GM23338 (cell line): ENCODE results near the gene STOM. TPM values are rescaled to one million over a fixed set of nuclear protein-coding genes. Genes with fewer than 3 reads are reported as not detected.

ENCODE experiments used
- ATAC-seq: fragments of 200-7000 bp; cut with Tn5 transposase; 3 replicates; pipeline ENCODE4 v1.9.1; 2020
- DNase-seq: peaks from one replicate; pipeline ENCODE4 v3.0.0-alpha.2; 2015; ENCODE audit warnings: low spot score
- H2AFZ ChIP-seq: fragments of 200-600 bp; sonication (generic); 2 replicates; pipeline ENCODE4 v1.8.0; 2016; ENCODE audit warnings: antibody characterized with exemption, mild to moderate bottlenecking, moderate library complexity
- H3F3A ChIP-seq: fragments of 200-600 bp; sonication (generic); replicated peaks from 2 replicates; pipeline ENCODE4 v1.8.0; 2017; ENCODE audit warnings: antibody characterized with exemption, mixed run types, low read depth
- H3K27ac ChIP-seq: fragments of 200-600 bp; sonication (generic); 2 replicates; pipeline ENCODE4 v1.6.1; 2016; ENCODE audit warnings: low read depth
- H3K27me3 ChIP-seq: fragments of 200-600 bp; sonication (generic); 2 replicates; pipeline ENCODE4 v1.8.0; 2016; ENCODE audit warnings: mild to moderate bottlenecking, mixed run types, moderate library complexity; ENCODE audit not compliant: insufficient read depth
- H3K36me3 ChIP-seq: fragments of 200-600 bp; sonication (generic); 2 replicates; pipeline ENCODE4 v1.8.0; 2016; ENCODE audit warnings: mild to moderate bottlenecking; ENCODE audit not compliant: insufficient read depth
- H3K4me1 ChIP-seq: fragments of 200-600 bp; sonication (generic); 2 replicates; pipeline ENCODE4 v1.8.0; 2016; ENCODE audit warnings: mild to moderate bottlenecking, moderate library complexity; ENCODE audit not compliant: insufficient read depth
- H3K4me2 ChIP-seq: fragments of 200-600 bp; sonication (generic); 2 replicates; pipeline ENCODE4 v1.7.1; 2017; ENCODE audit warnings: mixed run types
- H3K4me3 ChIP-seq: fragments of 200-600 bp; sonication (generic); 2 replicates; pipeline ENCODE4 v1.6.1; 2016; ENCODE audit warnings: mixed run types
- H3K79me2 ChIP-seq: fragments of 200-600 bp; sonication (generic); replicated peaks from 2 replicates; pipeline ENCODE4 v1.8.0; 2017; ENCODE audit warnings: mild to moderate bottlenecking; ENCODE audit not compliant: insufficient read depth
- H3K9me2 ChIP-seq: fragments of 200-600 bp; sonication (generic); 2 replicates; pipeline ENCODE4 v1.8.0; 2017; ENCODE audit not compliant: insufficient read depth
- H4K20me1 ChIP-seq: fragments of 200-600 bp; sonication (generic); replicated peaks from 2 replicates; pipeline ENCODE4 v1.8.0; 2017; ENCODE audit warnings: mild to moderate bottlenecking; ENCODE audit not compliant: insufficient read depth
- H3K27ac Mint-ChIP-seq: 2 replicates; pipeline ENCODE4 v1.8.0; 2020; ENCODE audit warnings: inconsistent platforms, mild to moderate bottlenecking, moderate library complexity, mixed read lengths
- H3K27me3 Mint-ChIP-seq: 3 replicates; pipeline ENCODE4 v1.8.0; 2022; ENCODE audit warnings: low read depth, mild to moderate bottlenecking, moderate library complexity, mixed read lengths, inconsistent platforms; ENCODE audit not compliant: insufficient read depth, poor library complexity
- H3K36me3 Mint-ChIP-seq: 3 replicates; pipeline ENCODE4 v1.8.0; 2021; ENCODE audit warnings: low read depth, mild to moderate bottlenecking, inconsistent platforms, moderate library complexity, mixed read lengths
- H3K4me1 Mint-ChIP-seq: 3 replicates; pipeline ENCODE4 v1.8.0; 2020; ENCODE audit warnings: mild to moderate bottlenecking, inconsistent platforms, mixed read lengths
- H3K4me3 Mint-ChIP-seq: 3 replicates; pipeline ENCODE4 v1.8.0; 2021; ENCODE audit warnings: moderate library complexity, mild to moderate bottlenecking, inconsistent platforms, mixed read lengths
- H3K9me3 Mint-ChIP-seq: 3 replicates; pipeline ENCODE4 v1.8.0; 2020; ENCODE audit warnings: moderate library complexity, mild to moderate bottlenecking, inconsistent platforms, mixed read lengths
- CREB1 ChIP-seq: fragments of 250-450 bp; sonication (Bioruptor Pico); IDR thresholded peaks from 2 replicates; pipeline ENCODE4 v1.5.0; 2020; ENCODE audit warnings: low read depth, mild to moderate bottlenecking, moderate library complexity
- EZH2 ChIP-seq: fragments of 200-600 bp; sonication (generic); IDR thresholded peaks from one replicate; pipeline ENCODE4 v1.8.0; 2017; ENCODE audit warnings: antibody characterized with exemption, mild to moderate bottlenecking, low read depth; ENCODE audit not compliant: unreplicated experiment
- EZH2phosphoT487 ChIP-seq: fragments of 200-600 bp; sonication (generic); IDR thresholded peaks from one replicate; pipeline ENCODE4 v1.8.1; 2018; ENCODE audit warnings: antibody characterized with exemption; ENCODE audit not compliant: unreplicated experiment
- JUNB ChIP-seq: IDR thresholded peaks from one replicate; pipeline ENCODE4 v1.6.1; 2016; ENCODE audit warnings: antibody characterized with exemption; ENCODE audit not compliant: unreplicated experiment
- NANOG ChIP-seq: IDR thresholded peaks from 2 replicates; pipeline ENCODE4 v1.6.1; 2016; ENCODE audit warnings: antibody characterized with exemption, borderline replicate concordance
- POLR2AphosphoS5 ChIP-seq: IDR thresholded peaks from 2 replicates; pipeline ENCODE4 v1.6.1; 2016; ENCODE audit warnings: antibody characterized with exemption, low read depth
- STAT1 ChIP-seq: IDR thresholded peaks from one replicate; pipeline ENCODE4 v1.6.1; 2016; ENCODE audit warnings: antibody characterized with exemption; ENCODE audit not compliant: unreplicated experiment
- ZNF114 ChIP-seq: fragments of 250-450 bp; sonication (Bioruptor Pico); IDR thresholded peaks from 2 replicates; pipeline ENCODE4 v1.5.0; 2020; ENCODE audit warnings: mild to moderate bottlenecking, moderate library complexity
- ZNF331 ChIP-seq: fragments of 250-450 bp; sonication (Bioruptor Pico); IDR thresholded peaks from 2 replicates; pipeline ENCODE4 v1.5.0; 2020; ENCODE audit warnings: low read depth, mild to moderate bottlenecking, moderate library complexity
- polyA plus RNA-seq: library from polyadenylated mRNA; unstranded; fragments of >200 nt; fragmentation: Nextera tagmentation; extraction: Ambion mirVana; gene quantifications from 2 replicates; pipeline ENCODE4 v1.2.1, GENCODE V29; 2016
- total RNA-seq: library from RNA; depleted of rRNA; stranded (reverse); fragments of >200 nt; shearing (Covaris generic); gene quantifications from 2 replicates; pipeline ENCODE4 v1.2.3, GENCODE V29; 2014
- TF ChIP-seq, protein P1 (sequence below): IDR thresholded peaks from 2 replicates; pipeline ENCODE4 v1.6.1; 2016; ENCODE audit warnings: antibody characterized with exemption
- TF ChIP-seq, protein P2 (sequence below), 2 experiments: fragments of 200-600 bp in 1 of 2; sonication (generic) in 1 of 2; conservative IDR thresholded peaks; 2 replicates each; pipeline versions ENCODE4 v1.5.1 to v1.6.1; 2016 to 2017; ENCODE audit warnings: antibody characterized with exemption in 2 of 2, low read depth in 2 of 2, mild to moderate bottlenecking in 2 of 2, moderate library complexity in 1 of 2
- TF ChIP-seq, protein P3 (sequence below): fragments of 250-450 bp; sonication (Bioruptor Pico); IDR thresholded peaks from 2 replicates; pipeline ENCODE4 v1.5.0; 2020; ENCODE audit warnings: mild to moderate bottlenecking, moderate library complexity
- TF ChIP-seq, protein P4 (sequence below): IDR thresholded peaks from one replicate; pipeline ENCODE4 v1.6.1; 2018; ENCODE audit warnings: antibody characterized with exemption; ENCODE audit not compliant: unreplicated experiment

Gene STOM
- total and polyA plus RNA-seq, 2 experiments from 2014 or later = 29.4 to 51.1 TPM

DNA sequence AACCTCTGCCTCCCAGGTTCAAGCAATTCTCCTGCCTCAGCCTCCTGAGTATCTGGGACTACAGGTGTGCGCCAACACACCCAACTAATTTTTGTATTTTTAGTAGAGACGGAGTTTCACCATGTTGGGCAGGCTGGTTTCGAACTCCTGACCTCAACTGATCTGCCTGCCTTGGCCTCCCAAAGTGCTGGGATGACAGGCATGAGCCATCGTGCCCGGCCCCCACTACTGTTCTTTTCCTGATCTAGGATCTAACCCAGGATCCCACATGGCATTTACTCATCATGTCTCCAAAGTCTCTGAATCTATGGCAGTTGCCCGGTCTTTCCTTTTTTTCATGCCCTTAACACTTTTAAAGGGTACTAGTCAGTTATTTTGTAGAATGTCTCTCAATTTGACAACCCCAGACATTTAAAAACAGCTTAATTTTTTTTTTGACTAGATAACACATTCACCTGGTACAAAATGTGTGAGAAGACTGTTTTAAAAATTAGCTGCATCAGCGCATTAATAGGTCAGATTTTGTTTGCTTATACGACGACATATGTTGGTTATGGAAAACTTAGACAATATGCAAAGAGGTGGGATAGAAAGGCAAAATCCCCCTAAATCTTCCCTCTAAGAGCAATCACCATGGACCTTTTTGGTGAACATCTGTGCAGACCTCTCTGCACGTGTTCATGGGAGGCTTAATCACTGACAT, 46.5 kb downstream of the STOM start:
- TF ChIP-seq, protein P1, sequence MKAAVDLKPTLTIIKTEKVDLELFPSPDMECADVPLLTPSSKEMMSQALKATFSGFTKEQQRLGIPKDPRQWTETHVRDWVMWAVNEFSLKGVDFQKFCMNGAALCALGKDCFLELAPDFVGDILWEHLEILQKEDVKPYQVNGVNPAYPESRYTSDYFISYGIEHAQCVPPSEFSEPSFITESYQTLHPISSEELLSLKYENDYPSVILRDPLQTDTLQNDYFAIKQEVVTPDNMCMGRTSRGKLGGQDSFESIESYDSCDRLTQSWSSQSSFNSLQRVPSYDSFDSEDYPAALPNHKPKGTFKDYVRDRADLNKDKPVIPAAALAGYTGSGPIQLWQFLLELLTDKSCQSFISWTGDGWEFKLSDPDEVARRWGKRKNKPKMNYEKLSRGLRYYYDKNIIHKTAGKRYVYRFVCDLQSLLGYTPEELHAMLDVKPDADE = no peak
- TF ChIP-seq NANOG = no peak
- TF ChIP-seq JUNB = no peak
- no peak for TF ChIP-seq EZH2phosphoT487
- TF ChIP-seq EZH2 = no peak
- no peak for TF ChIP-seq CREB1 (CRISPR knock-in tag)
- no peak for TF ChIP-seq POLR2AphosphoS5
- TF ChIP-seq ZNF331 (CRISPR knock-in tag) = no peak
- TF ChIP-seq, protein P2, sequence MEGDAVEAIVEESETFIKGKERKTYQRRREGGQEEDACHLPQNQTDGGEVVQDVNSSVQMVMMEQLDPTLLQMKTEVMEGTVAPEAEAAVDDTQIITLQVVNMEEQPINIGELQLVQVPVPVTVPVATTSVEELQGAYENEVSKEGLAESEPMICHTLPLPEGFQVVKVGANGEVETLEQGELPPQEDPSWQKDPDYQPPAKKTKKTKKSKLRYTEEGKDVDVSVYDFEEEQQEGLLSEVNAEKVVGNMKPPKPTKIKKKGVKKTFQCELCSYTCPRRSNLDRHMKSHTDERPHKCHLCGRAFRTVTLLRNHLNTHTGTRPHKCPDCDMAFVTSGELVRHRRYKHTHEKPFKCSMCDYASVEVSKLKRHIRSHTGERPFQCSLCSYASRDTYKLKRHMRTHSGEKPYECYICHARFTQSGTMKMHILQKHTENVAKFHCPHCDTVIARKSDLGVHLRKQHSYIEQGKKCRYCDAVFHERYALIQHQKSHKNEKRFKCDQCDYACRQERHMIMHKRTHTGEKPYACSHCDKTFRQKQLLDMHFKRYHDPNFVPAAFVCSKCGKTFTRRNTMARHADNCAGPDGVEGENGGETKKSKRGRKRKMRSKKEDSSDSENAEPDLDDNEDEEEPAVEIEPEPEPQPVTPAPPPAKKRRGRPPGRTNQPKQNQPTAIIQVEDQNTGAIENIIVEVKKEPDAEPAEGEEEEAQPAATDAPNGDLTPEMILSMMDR (conservative IDR thresholded peaks at IDR 0.05; ENCODE audit: low read depth in 2 of 2) = no peak
- TF ChIP-seq, protein P3, sequence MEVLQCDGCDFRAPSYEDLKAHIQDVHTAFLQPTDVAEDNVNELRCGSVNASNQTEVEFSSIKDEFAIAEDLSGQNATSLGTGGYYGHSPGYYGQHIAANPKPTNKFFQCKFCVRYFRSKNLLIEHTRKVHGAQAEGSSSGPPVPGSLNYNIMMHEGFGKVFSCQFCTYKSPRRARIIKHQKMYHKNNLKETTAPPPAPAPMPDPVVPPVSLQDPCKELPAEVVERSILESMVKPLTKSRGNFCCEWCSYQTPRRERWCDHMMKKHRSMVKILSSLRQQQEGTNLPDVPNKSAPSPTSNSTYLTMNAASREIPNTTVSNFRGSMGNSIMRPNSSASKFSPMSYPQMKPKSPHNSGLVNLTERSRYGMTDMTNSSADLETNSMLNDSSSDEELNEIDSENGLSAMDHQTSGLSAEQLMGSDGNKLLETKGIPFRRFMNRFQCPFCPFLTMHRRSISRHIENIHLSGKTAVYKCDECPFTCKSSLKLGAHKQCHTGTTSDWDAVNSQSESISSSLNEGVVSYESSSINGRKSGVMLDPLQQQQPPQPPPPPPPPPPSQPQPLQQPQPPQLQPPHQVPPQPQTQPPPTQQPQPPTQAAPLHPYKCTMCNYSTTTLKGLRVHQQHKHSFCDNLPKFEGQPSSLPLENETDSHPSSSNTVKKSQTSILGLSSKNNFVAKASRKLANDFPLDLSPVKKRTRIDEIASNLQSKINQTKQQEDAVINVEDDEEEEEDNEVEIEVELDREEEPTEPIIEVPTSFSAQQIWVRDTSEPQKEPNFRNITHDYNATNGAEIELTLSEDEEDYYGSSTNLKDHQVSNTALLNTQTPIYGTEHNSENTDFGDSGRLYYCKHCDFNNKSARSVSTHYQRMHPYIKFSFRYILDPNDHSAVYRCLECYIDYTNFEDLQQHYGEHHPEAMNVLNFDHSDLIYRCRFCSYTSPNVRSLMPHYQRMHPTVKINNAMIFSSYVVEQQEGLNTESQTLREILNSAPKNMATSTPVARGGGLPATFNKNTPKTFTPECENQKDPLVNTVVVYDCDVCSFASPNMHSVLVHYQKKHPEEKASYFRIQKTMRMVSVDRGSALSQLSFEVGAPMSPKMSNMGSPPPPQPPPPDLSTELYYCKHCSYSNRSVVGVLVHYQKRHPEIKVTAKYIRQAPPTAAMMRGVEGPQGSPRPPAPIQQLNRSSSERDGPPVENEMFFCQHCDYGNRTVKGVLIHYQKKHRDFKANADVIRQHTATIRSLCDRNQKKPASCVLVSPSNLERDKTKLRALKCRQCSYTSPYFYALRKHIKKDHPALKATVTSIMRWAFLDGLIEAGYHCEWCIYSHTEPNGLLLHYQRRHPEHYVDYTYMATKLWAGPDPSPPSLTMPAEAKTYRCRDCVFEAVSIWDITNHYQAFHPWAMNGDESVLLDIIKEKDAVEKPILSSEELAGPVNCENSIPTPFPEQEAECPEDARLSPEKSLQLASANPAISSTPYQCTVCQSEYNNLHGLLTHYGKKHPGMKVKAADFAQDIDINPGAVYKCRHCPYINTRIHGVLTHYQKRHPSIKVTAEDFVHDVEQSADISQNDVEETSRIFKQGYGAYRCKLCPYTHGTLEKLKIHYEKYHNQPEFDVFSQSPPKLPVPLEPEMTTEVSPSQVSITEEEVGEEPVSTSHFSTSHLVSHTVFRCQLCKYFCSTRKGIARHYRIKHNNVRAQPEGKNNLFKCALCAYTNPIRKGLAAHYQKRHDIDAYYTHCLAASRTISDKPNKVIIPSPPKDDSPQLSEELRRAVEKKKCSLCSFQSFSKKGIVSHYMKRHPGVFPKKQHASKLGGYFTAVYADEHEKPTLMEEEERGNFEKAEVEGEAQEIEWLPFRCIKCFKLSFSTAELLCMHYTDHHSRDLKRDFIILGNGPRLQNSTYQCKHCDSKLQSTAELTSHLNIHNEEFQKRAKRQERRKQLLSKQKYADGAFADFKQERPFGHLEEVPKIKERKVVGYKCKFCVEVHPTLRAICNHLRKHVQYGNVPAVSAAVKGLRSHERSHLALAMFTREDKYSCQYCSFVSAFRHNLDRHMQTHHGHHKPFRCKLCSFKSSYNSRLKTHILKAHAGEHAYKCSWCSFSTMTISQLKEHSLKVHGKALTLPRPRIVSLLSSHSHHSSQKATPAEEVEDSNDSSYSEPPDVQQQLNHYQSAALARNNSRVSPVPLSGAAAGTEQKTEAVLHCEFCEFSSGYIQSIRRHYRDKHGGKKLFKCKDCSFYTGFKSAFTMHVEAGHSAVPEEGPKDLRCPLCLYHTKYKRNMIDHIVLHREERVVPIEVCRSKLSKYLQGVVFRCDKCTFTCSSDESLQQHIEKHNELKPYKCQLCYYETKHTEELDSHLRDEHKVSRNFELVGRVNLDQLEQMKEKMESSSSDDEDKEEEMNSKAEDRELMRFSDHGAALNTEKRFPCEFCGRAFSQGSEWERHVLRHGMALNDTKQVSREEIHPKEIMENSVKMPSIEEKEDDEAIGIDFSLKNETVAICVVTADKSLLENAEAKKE = no peak
- TF ChIP-seq STAT1 = no peak
- no peak for TF ChIP-seq ZNF114 (CRISPR knock-in tag)
- TF ChIP-seq, protein P4, sequence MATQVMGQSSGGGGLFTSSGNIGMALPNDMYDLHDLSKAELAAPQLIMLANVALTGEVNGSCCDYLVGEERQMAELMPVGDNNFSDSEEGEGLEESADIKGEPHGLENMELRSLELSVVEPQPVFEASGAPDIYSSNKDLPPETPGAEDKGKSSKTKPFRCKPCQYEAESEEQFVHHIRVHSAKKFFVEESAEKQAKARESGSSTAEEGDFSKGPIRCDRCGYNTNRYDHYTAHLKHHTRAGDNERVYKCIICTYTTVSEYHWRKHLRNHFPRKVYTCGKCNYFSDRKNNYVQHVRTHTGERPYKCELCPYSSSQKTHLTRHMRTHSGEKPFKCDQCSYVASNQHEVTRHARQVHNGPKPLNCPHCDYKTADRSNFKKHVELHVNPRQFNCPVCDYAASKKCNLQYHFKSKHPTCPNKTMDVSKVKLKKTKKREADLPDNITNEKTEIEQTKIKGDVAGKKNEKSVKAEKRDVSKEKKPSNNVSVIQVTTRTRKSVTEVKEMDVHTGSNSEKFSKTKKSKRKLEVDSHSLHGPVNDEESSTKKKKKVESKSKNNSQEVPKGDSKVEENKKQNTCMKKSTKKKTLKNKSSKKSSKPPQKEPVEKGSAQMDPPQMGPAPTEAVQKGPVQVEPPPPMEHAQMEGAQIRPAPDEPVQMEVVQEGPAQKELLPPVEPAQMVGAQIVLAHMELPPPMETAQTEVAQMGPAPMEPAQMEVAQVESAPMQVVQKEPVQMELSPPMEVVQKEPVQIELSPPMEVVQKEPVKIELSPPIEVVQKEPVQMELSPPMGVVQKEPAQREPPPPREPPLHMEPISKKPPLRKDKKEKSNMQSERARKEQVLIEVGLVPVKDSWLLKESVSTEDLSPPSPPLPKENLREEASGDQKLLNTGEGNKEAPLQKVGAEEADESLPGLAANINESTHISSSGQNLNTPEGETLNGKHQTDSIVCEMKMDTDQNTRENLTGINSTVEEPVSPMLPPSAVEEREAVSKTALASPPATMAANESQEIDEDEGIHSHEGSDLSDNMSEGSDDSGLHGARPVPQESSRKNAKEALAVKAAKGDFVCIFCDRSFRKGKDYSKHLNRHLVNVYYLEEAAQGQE = no peak
- Mint-ChIP-seq H3K4me3 (no peak overlapping the region), H3K27me3 (peaks cover 6% of the 10 kb centered on the region), H3K27ac (no peak overlapping the region), H3K36me3 (peaks cover 32% of the 10 kb centered on the region), H3K9me3 (no peaks in the 10 kb centered on the region; the same call in 2 of the 3 replicates), H3K4me1 (no peaks in the 10 kb centered on the region)
- Histone ChIP-seq H3K79me2 (no peaks in the 10 kb centered on the region), H2AFZ (no peak overlapping the region), H3K4me1 (no peaks in the 10 kb centered on the region; the same call in 1 of the 2 replicates), H3K27ac (no peak overlapping the region), H3K36me3 (no peaks in the 10 kb centered on the region), H3K27me3 (no peaks in the 10 kb centered on the region), H3K9me2 (no peaks in the 10 kb centered on the region), H3K4me3 (no peak overlapping the region), H4K20me1 (no peaks in the 10 kb centered on the region), H3K4me2 (no peak overlapping the region), H3F3A (no peaks in the 10 kb centered on the region)
- no peak for ATAC-seq
- no peak for DNase-seq
